ENCODE measurements around the gene PLEKHA1. TPM values are rescaled to one million over a fixed set of nuclear protein-coding genes. Genes with fewer than 3 reads are reported as not detected.
A peak's percentile ranks its signal among the peaks of the same experiment; 100 is the strongest.

Gene PLEKHA1
- total and polyA plus RNA-seq, 2 of the 4 experiments (the other 2 are of a cell fraction), result 7.2 to 9.5 TPM

GRCh38 chr10:122475100-122475499 is 100.6 kb downstream of the PLEKHA1 start:
- Histone ChIP-seq H3K4me1 (ENCODE audit: control insufficient read depth, insufficient read depth, low read length) (peaks cover 19% of the 10 kb centered on the region), H2BK20ac (ENCODE audit: low read depth, low read length) (no peak overlapping the region), H3K36me3 (ENCODE audit: control insufficient read depth, insufficient read depth, low read length) (no peaks in the 10 kb centered on the region), H3K4ac (ENCODE audit: low read depth, low read length) (peak overlapping the region; percentile 9; the same call in 1 of the 2 replicates), H2AFZ (replicated peaks; ENCODE audit: low read length, poor library complexity) (peak overlapping the region; percentile 73), H3K23ac (ENCODE audit: low read depth, low read length) (peak overlapping the region; percentile 35; the same call in 1 of the 2 replicates), H3K79me1 (ENCODE audit: low read depth in 1 of 2, low read length in 2 of 2) (peaks cover 6 to 24% of the 10 kb centered on the region in 2 experiments), H2BK15ac (ENCODE audit: low read depth, low read length) (no peak overlapping the region), H3K4me2 (ENCODE audit: low read depth, low read length) (peak overlapping the region; percentile 4; the same call in 1 of the 2 replicates), H2BK5ac (ENCODE audit: low read depth, low read length, poor library complexity, severe bottlenecking) (no peak overlapping the region), H2AK9ac (replicated peaks; ENCODE audit: low read depth, low read length, poor library complexity) (no peak overlapping the region), H2AK5ac (ENCODE audit: low read depth, low read length) (no peak overlapping the region), H4K20me1 (ENCODE audit: insufficient read depth, low read length) (no peaks in the 10 kb centered on the region; the same call in 1 of the 2 replicates), H4K8ac (ENCODE audit: low read depth in 2 of 2, low read length in 2 of 2) (no peak overlapping the region), H3K18ac (ENCODE audit: low read depth, low read length) (no peak overlapping the region; the same call in 1 of the 2 replicates), H3K9me3 (ENCODE audit: control insufficient read depth, insufficient read depth, low read length) (no peaks in the 10 kb centered on the region), H3K27ac (ENCODE audit: insufficient read depth, low read length) (peak overlapping the region; percentile 20; the same call in 1 of the 2 replicates), H2BK120ac (ENCODE audit: low read depth, low read length) (no peak overlapping the region), H3K56ac (ENCODE audit: extremely low read depth, insufficient read depth, low read length) (no peak overlapping the region), H3K14ac (replicated peaks; ENCODE audit: low read depth, low read length) (no peak overlapping the region), H3K9me1 (ENCODE audit: insufficient read depth, low read length) (peaks cover 9% of the 10 kb centered on the region), H3K9ac (ENCODE audit: low read depth, low read length) (no peak overlapping the region), H3K4me3 (ENCODE audit: insufficient read depth, low read depth, low read length) (no peak overlapping the region), H4K5ac (ENCODE audit: low read depth, low read length) (no peak overlapping the region), H4K91ac (ENCODE audit: insufficient read depth, low read depth, low read length) (no peak overlapping the region), H3K27me3 (ENCODE audit: control insufficient read depth, insufficient read depth, low read length) (no peaks in the 10 kb centered on the region)
- no TSS peak for BruUV-seq (replicated peaks)
- no peak for TF ChIP-seq NFE2L2 (IDR thresholded peaks at IDR 0.05; ENCODE audit: low read depth, low read length)
- DNase-seq (no peak), ATAC-seq (ENCODE audit: low read depth) (no peak)
- ChIA-PET CTCF (interaction anchor here (0.6 to 2.2 kb wide), 2 partner anchors 31 to 90 kb away, joined by 5 to 6 read pairs; no protein-coding TSS in a partner anchor), POLR2A (ENCODE audit: unreplicated experiment) (no interaction called here)
- in situ Hi-C loops (cut with MboI; ENCODE audit: low sequenced_read_pairs) (no loop called here), intact Hi-C loops (cut with micrococcal nuclease) (no loop called here), dilution Hi-C loops (cut with HindIII; ENCODE audit: low sequenced_read_pairs, unreplicated experiment) (no loop called here)
- 40% methylated on average over 2 of the region's 12 CpGs; no CpG with 5 or more reads in 1 of the 2 experiments for WGBS, 2 experiments (ENCODE audit: extremely low coverage in 2 of 2, insufficient read length in 1 of 2)
